GM12878 (cell line): Measurements from ENCODE around the gene PIGL. TPM values are rescaled to one million over a fixed set of nuclear protein-coding genes. Genes with fewer than 3 reads are reported as not detected.

Experiments
- ATAC-seq: fragments of 200-7000 bp; cut with Tn5 transposase; 3 replicates; pipeline ENCODE4 v1.9.1; 2020; ENCODE audit warnings: mild to moderate bottlenecking, moderate library complexity
- BruUV-seq: library from RNA; stranded (reverse); fragments of 400-500 nt; replicated peaks from 2 replicates; lab custom pipeline; 2021; lab: Mats Ljungman, UMichigan
- CTCF ChIA-PET: fragments of 300-600 bp; sonication (Branson Sonifier 250); formaldehyde crosslinking; extraction: SDS; loops from one replicate; lab custom pipeline; 2021; ENCODE audit warnings: inconsistent platforms; lab: Yijun Ruan, JAX
- POLR2A ChIA-PET: fragments of 350-600 bp; formaldehyde crosslinking; extraction: SDS; loops from one replicate; lab custom pipeline; 2021; ENCODE audit warnings: inconsistent platforms; lab: Charles Lee
- RAD21 ChIA-PET: fragments of 300-600 bp; sonication (Branson Sonifier 250); formaldehyde crosslinking; loops from one replicate; lab custom pipeline; 2023; ENCODE audit warnings: antibody characterized with exemption; ENCODE audit not compliant: unreplicated experiment; lab: Charles Lee
- SMC1A ChIA-PET: fragments of 300-600 bp; sonication (Branson Sonifier 250); formaldehyde crosslinking; loops from one replicate; lab custom pipeline; 2023; ENCODE audit not compliant: unreplicated experiment, uncharacterized antibody; lab: Charles Lee
- DNase-seq: peaks from one replicate; pipeline ENCODE4 v3.0.0-alpha.2; 2011; ENCODE audit warnings: low read depth, low spot score
- FAIRE-seq: peaks from 3 replicates; lab custom pipeline; 2011; peaks lifted over from hg19 to GRCh38; lab: Jason Lieb, UNC
- H2AFZ ChIP-seq: 2 replicates; pipeline ENCODE4 v1.6.0; 2011; ENCODE audit warnings: low read depth, low read length, control low read depth; ENCODE audit not compliant: control insufficient read depth
- H3K27ac ChIP-seq: 2 replicates; pipeline ENCODE4 v1.5.1; 2011; ENCODE audit warnings: control low read depth; ENCODE audit not compliant: control insufficient read depth, insufficient read depth
- H3K27me3 ChIP-seq, 2 experiments: replicated peaks in 1 of 2; 2 replicates each; pipeline versions ENCODE4 v1.6.0 to v1.6.1; 2011; ENCODE audit warnings: low read length in 1 of 2; ENCODE audit not compliant: control insufficient read depth in 2 of 2, insufficient read depth in 2 of 2
- H3K36me3 ChIP-seq, 2 experiments: 2 replicates each; pipeline ENCODE4 v1.5.1; 2011; ENCODE audit warnings: low read length in 1 of 2; ENCODE audit not compliant: control insufficient read depth in 2 of 2, insufficient read depth in 2 of 2
- H3K4me1 ChIP-seq: 2 replicates; pipeline ENCODE4 v1.6.1; 2011; ENCODE audit warnings: mild to moderate bottlenecking, low read length, moderate library complexity, mixed read lengths; ENCODE audit not compliant: control insufficient read depth, insufficient read depth
- H3K4me2 ChIP-seq: 2 replicates; pipeline ENCODE4 v1.6.0; 2011; ENCODE audit warnings: control low read depth; ENCODE audit not compliant: control insufficient read depth, insufficient read depth
- H3K4me3 ChIP-seq: fragments of 200-600 bp; sonication (generic); 2 replicates; pipeline ENCODE4 v1.5.1; 2016
- H3K79me2 ChIP-seq: 2 replicates; pipeline ENCODE4 v1.6.0; 2011; ENCODE audit warnings: low read length; ENCODE audit not compliant: control insufficient read depth, insufficient read depth
- H3K9ac ChIP-seq: 2 replicates; pipeline ENCODE4 v1.8.0; 2011; ENCODE audit warnings: low read length, control low read depth, mixed read lengths; ENCODE audit not compliant: control insufficient read depth, insufficient read depth
- H3K9me3 ChIP-seq: replicated peaks from 3 replicates; pipeline ENCODE4 v1.5.1; 2011; ENCODE audit warnings: mild to moderate bottlenecking, low read length; ENCODE audit not compliant: control insufficient read depth, insufficient read depth
- H4K20me1 ChIP-seq: 2 replicates; pipeline ENCODE4 v1.6.0; 2011; ENCODE audit not compliant: control insufficient read depth, insufficient read depth
- ASH2L ChIP-seq: fragments of 300-600, 200-600 bp; sonication (generic); IDR thresholded peaks from 2 replicates; pipeline ENCODE4 v1.6.1; 2017; ENCODE audit warnings: low read depth, mild to moderate bottlenecking, borderline replicate concordance
- FOS ChIP-seq: IDR thresholded peaks from 3 replicates; pipeline ENCODE4 v1.6.1; 2011; ENCODE audit warnings: borderline replicate concordance; ENCODE audit not compliant: insufficient read length; ENCODE audit errors: extremely low read depth
- HDAC2 ChIP-seq: fragments of 200-600 bp; sonication (generic); IDR thresholded peaks from 2 replicates; pipeline ENCODE4 v1.6.1; 2017
- JUND ChIP-seq: IDR thresholded peaks from 2 replicates; pipeline ENCODE4 v1.6.1; 2012; ENCODE audit warnings: low read depth, mild to moderate bottlenecking, low read length, improper control_type of control experiment, moderate library complexity
- NBN ChIP-seq: fragments of 450-650 bp; IDR thresholded peaks from 2 replicates; pipeline ENCODE4 v1.6.1; 2016
- RELA ChIP-seq: fragments of 450-650 bp; IDR thresholded peaks from 2 replicates; pipeline ENCODE4 v1.8.0; 2014; ENCODE audit warnings: borderline replicate concordance; ENCODE audit not compliant: partially characterized antibody
- TBL1XR1 ChIP-seq: IDR thresholded peaks from 2 replicates; pipeline ENCODE4 v1.6.1; 2012; ENCODE audit warnings: low read depth, low read length, improper control_type of control experiment
- ZNF274 ChIP-seq: IDR thresholded peaks from one replicate; pipeline ENCODE4 v1.8.0; 2011; ENCODE audit not compliant: insufficient read length, insufficient read depth
- WGBS: methylation state at CpG from one replicate; pipeline ENCODE4 v1.1.6; 2016; ENCODE audit warnings: low lambda C conversion rate; ENCODE audit not compliant: insufficient replicate concordance, insufficient coverage; ENCODE audit errors: missing lambda C conversion rate; 5-methylcytosine and 5-hydroxymethylcytosine counted together
- in situ Hi-C: fragments of 300-500 bp; cut with MboI; formaldehyde crosslinking; loops from 9 replicates; pipeline ENCODE4 v1.14.3; 2018; ENCODE audit warnings: mixed read lengths
- intact Hi-C: fragments of 100-400 bp; cut with micrococcal nuclease; formaldehyde crosslinking; loops from one replicate; pipeline ENCODE4 v1.14.2; 2022; ENCODE audit not compliant: unreplicated experiment
- polyA plus RNA-seq, 11 experiments: library from polyadenylated mRNA; depleted of rRNA in 4 of 11; unstranded in 6 of 11; stranded (reverse) in 5 of 11; fragments of >200 nt; fragmentation: Nextera tagmentation in 4 of 11; fragmentation: Illumina TruSeq in 1 of 11; extraction: Ambion mirVana in 4 of 11; extraction: Trizol in 1 of 11; gene quantifications; 1 replicate in 1 of 11; 2 replicates in 10 of 11; pipeline versions ENCODE4 v1.2.1 to v1.2.3, GENCODE V29; 2011 to 2016; ENCODE audit warnings: inconsistent platforms in 2 of 11, missing spikeins in 2 of 11, low read depth in 1 of 11
- total RNA-seq, 4 experiments: library from RNA; depleted of rRNA in 3 of 4; stranded (reverse); fragments of >200 nt in 3 of 4; fragmentation: Illumina TruSeq in 1 of 4; extraction: Trizol in 1 of 4; gene quantifications; 2 replicates each; pipeline versions ENCODE4 v1.2.1 to v1.2.3, GENCODE V29; 2013 to 2021
- TF ChIP-seq, protein P1 (sequence below): IDR thresholded peaks from 2 replicates; pipeline ENCODE4 v1.6.1; 2012; ENCODE audit warnings: low read length, inconsistent platforms
- TF ChIP-seq, protein P2 (sequence below): fragments of 450-650 bp; formaldehyde crosslinking; IDR thresholded peaks from 2 replicates; pipeline ENCODE4 v1.5.0; 2022; ENCODE audit warnings: mild to moderate bottlenecking, missing genetic modification characterization

Gene PIGL
- total and polyA plus RNA-seq, 10 of the 15 experiments (the other 5 are each of a cell fraction or from before 2014, with no cell fraction given), result 25.9 to 52.5 (median 30.2) TPM

DNA sequence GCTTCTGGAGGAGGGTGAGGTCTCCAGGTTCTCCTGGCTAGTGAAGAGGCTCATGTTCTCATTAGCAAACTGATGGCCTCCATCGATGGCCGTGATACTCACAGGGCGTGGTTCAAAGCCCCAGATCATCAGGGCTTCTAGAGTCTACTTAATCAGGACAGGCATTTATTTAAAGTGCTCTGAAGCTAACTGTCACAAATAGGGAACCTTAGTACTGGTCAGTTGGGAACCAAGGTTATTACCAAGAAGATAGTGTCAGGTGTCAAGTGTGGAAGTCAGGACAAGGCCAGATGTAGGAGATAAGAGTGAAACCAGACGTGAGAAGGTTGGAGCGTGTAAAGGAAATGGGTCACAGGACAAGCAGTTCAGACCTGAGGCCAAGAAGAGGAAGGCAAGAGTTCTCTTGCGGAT is 56.9 kb downstream of the PIGL start:
- CTCF ChIA-PET, result interaction anchor here (1.6 to 1.9 kb wide), 2 partner anchors 11 to 12 kb away, joined by 5 to 7 read pairs; no protein-coding TSS in a partner anchor
- H3K36me3 ChIP-seq, result no peaks in the 10 kb centered on the region
- no peaks in the 10 kb centered on the region for H3K79me2 ChIP-seq
- no peak for FAIRE-seq
- H3K27me3 ChIP-seq, result no peaks in the 10 kb centered on the region
- RAD21 ChIA-PET, result interaction anchor here (1.0 kb wide), 1 partner anchor 79 kb away, joined by 3 read pairs; no protein-coding TSS in a partner anchor
- 93% methylated on average over 6 of the region's 6 CpGs for WGBS
- TF ChIP-seq, protein P1, sequence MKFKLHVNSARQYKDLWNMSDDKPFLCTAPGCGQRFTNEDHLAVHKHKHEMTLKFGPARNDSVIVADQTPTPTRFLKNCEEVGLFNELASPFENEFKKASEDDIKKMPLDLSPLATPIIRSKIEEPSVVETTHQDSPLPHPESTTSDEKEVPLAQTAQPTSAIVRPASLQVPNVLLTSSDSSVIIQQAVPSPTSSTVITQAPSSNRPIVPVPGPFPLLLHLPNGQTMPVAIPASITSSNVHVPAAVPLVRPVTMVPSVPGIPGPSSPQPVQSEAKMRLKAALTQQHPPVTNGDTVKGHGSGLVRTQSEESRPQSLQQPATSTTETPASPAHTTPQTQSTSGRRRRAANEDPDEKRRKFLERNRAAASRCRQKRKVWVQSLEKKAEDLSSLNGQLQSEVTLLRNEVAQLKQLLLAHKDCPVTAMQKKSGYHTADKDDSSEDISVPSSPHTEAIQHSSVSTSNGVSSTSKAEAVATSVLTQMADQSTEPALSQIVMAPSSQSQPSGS, result no peak
- no peak for TF ChIP-seq JUND
- TF ChIP-seq, all 136 proteins: peak for 0
- no peak overlapping the region for H3K4me3 ChIP-seq
- H3K4me2 ChIP-seq, result no peak overlapping the region
- ChIA-PET SMC1A (interaction anchor here (1.2 to 2.6 kb wide), 2 partner anchors 9 to 12 kb away, joined by 3 to 18 read pairs; no protein-coding TSS in a partner anchor), POLR2A (no interaction called here)
- intact Hi-C loops (no loop called here), in situ Hi-C loops (no loop called here)
- H3K9me3 ChIP-seq, result no peaks in the 10 kb centered on the region
- DNase-seq (no peak), ATAC-seq (no peak)
- peaks cover 2% of the 10 kb centered on the region; the same call in 1 of the 2 replicates for H3K4me1 ChIP-seq
- no TSS peak for BruUV-seq
- no peak overlapping the region for H3K27ac ChIP-seq
- no peak overlapping the region for H2AFZ ChIP-seq
- H4K20me1 ChIP-seq, result no peaks in the 10 kb centered on the region
- no peak overlapping the region for H3K9ac ChIP-seq

DNA sequence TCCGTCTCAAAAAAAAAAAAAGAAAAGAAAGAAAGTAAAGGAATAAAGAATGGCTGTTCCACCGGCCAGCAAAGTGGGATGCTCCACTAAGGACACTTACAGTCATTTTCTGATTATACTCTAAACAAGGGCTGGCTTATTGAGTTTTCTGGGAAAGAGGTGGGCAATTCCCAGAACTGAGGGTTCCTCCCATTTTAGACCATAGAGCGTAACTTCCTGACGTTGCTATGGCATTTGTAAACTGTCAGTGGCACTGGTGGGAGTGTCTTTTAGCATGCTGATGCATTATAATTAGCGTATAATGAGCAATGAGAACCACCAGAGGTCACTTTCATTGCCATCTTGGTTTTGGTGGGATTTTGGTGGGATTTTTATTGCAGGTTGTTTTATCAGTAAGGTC is 58.0 kb downstream of the PIGL start:
- ATAC-seq, result no peak
- Histone ChIP-seq H3K4me3 (no peak overlapping the region), H2AFZ (no peak overlapping the region), H3K27me3 (no peaks in the 10 kb centered on the region), H3K27ac (no peak overlapping the region), H3K36me3 (no peaks in the 10 kb centered on the region), H3K9ac (no peak overlapping the region), H3K79me2 (no peaks in the 10 kb centered on the region), H3K9me3 (no peaks in the 10 kb centered on the region), H4K20me1 (no peaks in the 10 kb centered on the region), H3K4me1 (no peaks in the 10 kb centered on the region), H3K4me2 (no peak overlapping the region)
- in situ Hi-C loops, result no loop called here
- ChIA-PET SMC1A (no interaction called here), RAD21 (no interaction called here), POLR2A (no interaction called here), CTCF (interaction anchor here (0.7 kb wide), 1 partner anchor 54 kb away, joined by 3 read pairs; no protein-coding TSS in a partner anchor)
- intact Hi-C loops, result no loop called here
- 93% methylated on average over 4 of the region's 5 CpGs for WGBS
- DNase-seq, result no peak
- FAIRE-seq, result no peak
- BruUV-seq, result no TSS peak
- TF ChIP-seq TBL1XR1 (no peak), RELA (no peak), HDAC2 (no peak), ZNF274 (no peak), NBN (no peak), ASH2L (no peak), FOS (no peak)
- TF ChIP-seq, protein P2, sequence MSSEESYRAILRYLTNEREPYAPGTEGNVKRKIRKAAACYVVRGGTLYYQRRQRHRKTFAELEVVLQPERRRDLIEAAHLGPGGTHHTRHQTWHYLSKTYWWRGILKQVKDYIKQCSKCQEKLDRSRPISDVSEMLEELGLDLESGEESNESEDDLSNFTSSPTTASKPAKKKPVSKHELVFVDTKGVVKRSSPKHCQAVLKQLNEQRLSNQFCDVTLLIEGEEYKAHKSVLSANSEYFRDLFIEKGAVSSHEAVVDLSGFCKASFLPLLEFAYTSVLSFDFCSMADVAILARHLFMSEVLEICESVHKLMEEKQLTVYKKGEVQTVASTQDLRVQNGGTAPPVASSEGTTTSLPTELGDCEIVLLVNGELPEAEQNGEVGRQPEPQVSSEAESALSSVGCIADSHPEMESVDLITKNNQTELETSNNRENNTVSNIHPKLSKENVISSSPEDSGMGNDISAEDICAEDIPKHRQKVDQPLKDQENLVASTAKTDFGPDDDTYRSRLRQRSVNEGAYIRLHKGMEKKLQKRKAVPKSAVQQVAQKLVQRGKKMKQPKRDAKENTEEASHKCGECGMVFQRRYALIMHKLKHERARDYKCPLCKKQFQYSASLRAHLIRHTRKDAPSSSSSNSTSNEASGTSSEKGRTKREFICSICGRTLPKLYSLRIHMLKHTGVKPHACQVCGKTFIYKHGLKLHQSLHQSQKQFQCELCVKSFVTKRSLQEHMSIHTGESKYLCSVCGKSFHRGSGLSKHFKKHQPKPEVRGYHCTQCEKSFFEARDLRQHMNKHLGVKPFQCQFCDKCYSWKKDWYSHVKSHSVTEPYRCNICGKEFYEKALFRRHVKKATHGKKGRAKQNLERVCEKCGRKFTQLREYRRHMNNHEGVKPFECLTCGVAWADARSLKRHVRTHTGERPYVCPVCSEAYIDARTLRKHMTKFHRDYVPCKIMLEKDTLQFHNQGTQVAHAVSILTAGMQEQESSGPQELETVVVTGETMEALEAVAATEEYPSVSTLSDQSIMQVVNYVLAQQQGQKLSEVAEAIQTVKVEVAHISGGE (CRISPR knock-in tag), result no peak
